ENCODE measurements around the gene PSMG2. TPM values are rescaled to one million over a fixed set of nuclear protein-coding genes. Genes with fewer than 3 reads are reported as not detected.

The PSMG2 gene
- total and polyA plus RNA-seq, 2 of the 4 experiments (the other 2 are of a cell fraction): 34.4 to 59.5 TPM

GRCh38 chr18:12745095-12745795 is 42.4 kb downstream of the PSMG2 start:
- Histone ChIP-seq H4K91ac (ENCODE audit: insufficient read depth, low read depth, low read length) (no peak overlapping the region), H3K18ac (ENCODE audit: low read depth, low read length) (no peak overlapping the region), H2BK20ac (ENCODE audit: low read depth, low read length) (no peak overlapping the region), H3K4ac (ENCODE audit: low read depth, low read length) (no peak overlapping the region), H3K4me3 (ENCODE audit: insufficient read depth, low read depth, low read length) (no peak overlapping the region), H2AK5ac (ENCODE audit: low read depth, low read length) (no peak overlapping the region), H3K27me3 (ENCODE audit: control insufficient read depth, insufficient read depth, low read length) (no peaks in the 10 kb centered on the region), H3K79me1 (ENCODE audit: low read depth in 1 of 2, low read length in 2 of 2) (no peaks in the 10 kb centered on the region), H3K36me3 (ENCODE audit: control insufficient read depth, insufficient read depth, low read length) (no peaks in the 10 kb centered on the region), H4K5ac (ENCODE audit: low read depth, low read length) (no peak overlapping the region), H2BK15ac (ENCODE audit: low read depth, low read length) (no peak overlapping the region), H4K8ac (ENCODE audit: low read depth in 2 of 2, low read length in 2 of 2) (no peak overlapping the region), H3K14ac (replicated peaks; ENCODE audit: low read depth, low read length) (no peak overlapping the region), H3K4me1 (ENCODE audit: control insufficient read depth, insufficient read depth, low read length) (peaks cover 9% of the 10 kb centered on the region), H3K9me3 (ENCODE audit: control insufficient read depth, insufficient read depth, low read length) (no peaks in the 10 kb centered on the region), H2AFZ (replicated peaks; ENCODE audit: low read length, poor library complexity) (no peak overlapping the region), H4K20me1 (ENCODE audit: insufficient read depth, low read length) (no peaks in the 10 kb centered on the region), H2BK120ac (ENCODE audit: low read depth, low read length) (no peak overlapping the region), H3K9me1 (ENCODE audit: insufficient read depth, low read length) (peaks cover 4% of the 10 kb centered on the region; the same call in 1 of the 2 replicates), H2AK9ac (replicated peaks; ENCODE audit: low read depth, low read length, poor library complexity) (no peak overlapping the region), H3K9ac (ENCODE audit: low read depth, low read length) (no peak overlapping the region), H3K23ac (ENCODE audit: low read depth, low read length) (no peak overlapping the region), H2BK5ac (ENCODE audit: low read depth, low read length, poor library complexity, severe bottlenecking) (no peak overlapping the region), H3K56ac (ENCODE audit: extremely low read depth, insufficient read depth, low read length) (no peak overlapping the region), H3K27ac (ENCODE audit: insufficient read depth, low read length) (no peak overlapping the region), H3K4me2 (ENCODE audit: low read depth, low read length) (no peak overlapping the region)
- DNase-seq (no peak), ATAC-seq (ENCODE audit: low read depth) (no peak)
- TF ChIP-seq SMC3 (IDR thresholded peaks at IDR 0.05; ENCODE audit: low read depth, low read length) (no peak), CEBPB (IDR thresholded peaks at IDR 0.05; ENCODE audit: low read depth, low read length) (no peak)
- WGBS, 2 experiments (ENCODE audit: extremely low coverage in 2 of 2, insufficient read length in 1 of 2): no CpG with 5 or more reads among the region's 7 CpGs
- intact Hi-C loops (cut with micrococcal nuclease): loop anchor here (2.0 kb wide), 1 partner anchor 18 kb away; no protein-coding TSS in a partner anchor
- in situ Hi-C loops (cut with MboI; ENCODE audit: low sequenced_read_pairs): loop anchor here (10.0 to 25.0 kb wide), 2 partner anchors 150 to 417 kb away; no protein-coding TSS in a partner anchor
- ChIA-PET CTCF (interaction anchor here (0.7 to 2.8 kb wide), 6 partner anchors 117 to 197 kb away, joined by 3 to 23 read pairs (median 4); no protein-coding TSS in a partner anchor), POLR2A (ENCODE audit: unreplicated experiment) (no interaction called here)
- dilution Hi-C loops (cut with HindIII; ENCODE audit: low sequenced_read_pairs, unreplicated experiment): no loop called here
- no TSS peak for BruUV-seq (replicated peaks)

Data from IMR-90 (cell line).